GM18951 (cell line): ENCODE data around the gene RALGPS1.

Experiments used
- POLR2A ChIP-seq: IDR thresholded peaks from 4 replicates; pipeline ENCODE4 v1.6.1; 2011; ENCODE audit warnings: mild to moderate bottlenecking; ENCODE audit not compliant: insufficient read length, insufficient read depth; ENCODE audit errors: extremely low read depth
- in situ Hi-C: fragments of 300-500 bp; cut with MboI; formaldehyde crosslinking; loops from one replicate; pipeline ENCODE4 v1.12.0; 2022; ENCODE audit warnings: low sequenced_read_pairs, mixed read lengths, inconsistent platforms; ENCODE audit not compliant: unreplicated experiment

The RALGPS1 gene

DNA sequence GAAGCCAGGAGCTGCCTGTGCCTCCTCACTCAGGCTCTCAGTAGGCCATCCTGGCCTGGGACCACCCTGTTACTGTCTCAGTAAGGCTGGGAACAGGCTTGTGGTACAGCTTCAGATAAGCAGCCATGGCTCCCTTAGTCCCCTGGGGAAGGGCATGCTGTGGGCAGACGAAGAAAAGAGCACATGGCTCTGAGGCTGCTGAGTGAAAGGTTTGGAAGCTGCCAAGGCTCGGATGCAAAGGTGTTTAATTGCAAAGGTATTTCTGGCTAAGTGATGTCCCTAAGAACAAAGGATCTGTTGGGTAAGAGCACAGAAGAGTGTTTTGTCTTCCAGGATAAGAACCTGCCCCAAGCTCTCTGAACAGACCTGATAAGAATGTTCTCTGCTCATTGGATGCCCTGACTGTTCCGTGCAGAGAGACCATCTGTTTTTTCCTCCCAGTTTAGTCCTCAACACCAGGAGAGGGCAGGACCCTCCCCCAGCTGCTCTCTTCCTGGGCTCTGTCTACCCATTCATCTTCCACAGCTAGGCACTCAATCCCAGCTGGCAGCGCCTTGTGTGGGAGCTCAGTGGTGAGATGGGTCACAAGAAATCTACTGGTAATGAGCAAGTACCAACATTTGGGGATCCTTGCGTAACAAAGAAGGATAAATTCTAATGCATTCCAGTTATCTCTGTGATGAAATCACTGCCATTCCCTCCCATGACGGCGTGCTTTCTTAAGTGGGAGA lies 190.2 kb downstream of the RALGPS1 start:
- in situ Hi-C loops: no loop called here
- TF ChIP-seq POLR2A: no peak

DNA sequence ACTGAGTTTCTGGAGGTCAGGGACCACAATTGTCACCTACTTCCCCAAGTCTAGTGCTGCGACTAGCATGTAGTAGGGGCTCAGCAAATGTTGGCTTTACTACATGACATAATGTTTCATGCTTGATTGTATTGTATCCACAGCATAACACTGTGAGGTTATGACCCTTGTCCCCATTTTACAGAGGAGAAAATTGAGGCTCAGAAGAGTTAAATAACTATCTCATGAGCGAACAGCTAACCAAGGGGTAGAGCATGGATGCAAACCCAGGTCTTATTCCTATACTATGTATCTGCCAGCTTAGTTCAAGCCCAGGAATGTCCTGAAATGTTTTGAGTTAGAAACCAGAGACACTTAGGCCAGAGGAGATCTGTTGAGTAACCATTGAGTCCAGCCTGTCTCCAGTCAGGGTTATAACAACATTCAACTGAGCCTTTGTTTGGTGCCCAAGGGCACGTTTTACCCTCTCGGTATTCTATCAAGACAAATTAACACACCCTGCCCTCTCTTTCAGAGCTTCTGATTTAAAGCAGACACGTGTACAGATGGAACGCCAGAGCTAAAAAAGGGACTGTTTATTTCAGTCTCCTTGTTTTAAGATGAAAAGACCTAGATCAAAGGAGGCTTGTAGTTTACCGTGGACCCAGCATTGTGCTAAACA lies 191.4 kb downstream of the RALGPS1 start:
- in situ Hi-C loops: no loop called here
- no peak for TF ChIP-seq POLR2A

DNA sequence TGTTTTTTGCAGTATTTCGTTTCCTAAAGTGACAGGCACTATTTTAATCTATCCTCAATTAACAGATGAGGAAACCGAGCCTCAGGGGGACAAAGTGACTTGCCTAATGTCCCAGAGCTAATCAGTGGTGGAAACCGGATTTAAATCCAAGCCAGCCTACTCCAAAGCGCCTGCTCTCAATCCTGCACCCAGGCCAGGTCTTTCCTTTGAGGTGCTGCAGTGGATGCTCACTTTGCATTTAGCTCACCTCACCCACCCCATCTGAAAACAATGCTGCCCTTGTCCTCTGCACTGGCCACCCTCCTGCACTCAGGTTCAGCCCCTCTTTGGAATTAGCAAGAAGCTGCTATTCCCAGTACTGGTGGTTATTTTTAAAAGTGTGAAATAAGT lies 191.9 kb downstream of the RALGPS1 start:
- TF ChIP-seq POLR2A: no peak
- in situ Hi-C loops: no loop called here

DNA sequence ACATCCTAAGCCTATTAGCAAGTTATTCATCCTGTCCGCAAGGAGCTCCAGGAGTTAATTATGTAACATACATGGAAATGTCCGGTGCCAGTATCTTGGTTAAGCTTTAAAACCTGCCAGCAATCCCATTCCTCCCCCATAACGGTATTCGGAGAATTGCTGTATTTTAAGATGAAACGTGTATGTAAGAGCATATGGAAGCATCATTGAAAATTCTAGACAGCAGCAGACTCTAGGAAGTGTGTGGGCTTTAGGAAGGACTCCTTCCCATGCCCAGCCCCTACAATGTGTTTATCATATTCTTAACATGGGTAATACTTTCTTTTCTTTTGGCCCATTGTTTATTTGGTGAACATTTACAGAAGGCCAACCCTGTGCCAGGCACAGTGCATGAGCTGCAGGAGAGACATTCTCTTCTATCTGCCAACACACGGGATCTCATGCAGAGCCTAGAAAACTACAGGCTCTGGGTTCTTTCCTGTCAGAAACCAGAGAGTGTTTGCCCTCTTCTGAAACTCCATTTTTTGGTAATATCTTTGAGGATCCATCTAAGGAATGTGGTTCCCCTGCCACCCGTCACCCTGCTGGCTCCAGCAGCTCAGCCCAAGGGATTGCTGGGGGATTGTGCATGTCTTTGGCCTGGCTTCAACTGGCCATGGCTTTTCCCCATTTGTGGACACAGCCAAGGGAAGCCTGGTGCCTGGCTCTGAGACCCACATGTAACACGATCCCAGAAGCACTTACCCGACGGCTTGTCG lies 192.8 kb downstream of the RALGPS1 start:
- in situ Hi-C loops: no loop called here
- no peak for TF ChIP-seq POLR2A

DNA sequence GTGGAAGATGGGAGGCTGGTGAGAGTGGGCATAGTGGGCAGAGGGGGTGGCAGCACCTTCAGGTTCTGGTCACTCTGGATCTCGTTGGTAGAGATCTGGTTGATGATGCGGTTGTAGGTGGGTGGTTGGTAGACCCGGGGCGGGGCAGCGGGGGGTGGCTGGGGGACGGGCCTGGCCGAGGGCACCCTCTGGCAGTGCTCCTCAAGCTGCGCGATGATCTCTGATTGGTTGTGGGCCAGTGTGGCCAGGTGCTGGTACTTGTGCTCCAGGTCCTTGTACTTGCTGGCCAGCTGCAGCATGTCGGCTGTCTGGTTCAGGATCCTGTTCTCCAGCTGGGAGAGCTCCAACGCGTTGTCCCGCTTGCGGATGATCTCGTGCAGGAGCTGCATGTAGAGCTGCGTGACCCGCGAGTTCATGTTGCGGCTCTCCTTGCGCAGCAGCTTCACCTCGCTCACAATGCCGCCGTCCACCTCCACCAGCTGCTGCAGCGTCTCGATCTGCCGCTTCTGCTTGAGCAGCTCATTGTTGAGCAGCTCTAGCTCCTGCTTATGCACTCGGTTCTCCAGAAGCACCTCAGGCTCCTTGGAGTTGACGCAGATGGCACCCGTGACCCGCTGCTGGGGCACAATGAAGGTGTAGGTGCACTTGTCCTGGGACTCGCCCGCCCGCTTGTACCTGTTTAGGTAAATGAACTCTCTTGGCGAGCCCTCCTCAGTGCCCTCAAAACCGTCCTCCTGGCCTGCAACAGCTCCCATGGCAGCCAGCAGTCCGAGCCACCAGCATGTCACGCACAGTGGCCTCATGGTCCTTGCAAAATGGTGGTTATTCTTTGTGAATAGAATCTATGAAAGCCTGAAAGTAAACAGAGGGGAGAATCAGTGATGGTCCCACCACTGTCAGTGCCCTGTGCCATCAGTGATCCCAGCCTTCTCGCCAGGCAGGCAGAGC lies 193.6 kb downstream of the RALGPS1 start:
- in situ Hi-C loops: no loop called here
- no peak for TF ChIP-seq POLR2A

DNA sequence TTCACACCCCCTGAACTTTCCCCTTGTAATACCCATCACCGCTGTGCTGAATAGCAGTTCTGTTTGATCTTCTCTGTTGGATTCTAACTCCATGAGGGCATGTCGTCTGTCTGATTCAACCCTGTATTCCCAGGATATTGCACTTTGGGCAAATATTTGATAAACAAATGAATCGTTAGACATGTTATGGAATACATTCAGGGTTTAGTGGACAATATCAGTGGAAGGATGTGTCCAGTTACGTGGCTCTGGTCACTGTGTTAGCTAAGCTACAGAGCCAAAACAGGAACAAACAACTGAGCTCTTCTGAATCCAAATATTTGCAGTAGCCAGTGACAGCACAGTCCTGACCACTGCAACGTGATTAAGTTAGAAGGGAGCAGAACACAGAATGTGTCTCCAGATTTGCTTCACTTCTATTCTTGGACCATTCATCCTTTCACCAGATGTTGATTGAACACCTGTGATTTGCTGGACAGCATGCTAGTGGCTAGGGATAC lies 194.7 kb downstream of the RALGPS1 start:
- no peak for TF ChIP-seq POLR2A
- in situ Hi-C loops: no loop called here

DNA sequence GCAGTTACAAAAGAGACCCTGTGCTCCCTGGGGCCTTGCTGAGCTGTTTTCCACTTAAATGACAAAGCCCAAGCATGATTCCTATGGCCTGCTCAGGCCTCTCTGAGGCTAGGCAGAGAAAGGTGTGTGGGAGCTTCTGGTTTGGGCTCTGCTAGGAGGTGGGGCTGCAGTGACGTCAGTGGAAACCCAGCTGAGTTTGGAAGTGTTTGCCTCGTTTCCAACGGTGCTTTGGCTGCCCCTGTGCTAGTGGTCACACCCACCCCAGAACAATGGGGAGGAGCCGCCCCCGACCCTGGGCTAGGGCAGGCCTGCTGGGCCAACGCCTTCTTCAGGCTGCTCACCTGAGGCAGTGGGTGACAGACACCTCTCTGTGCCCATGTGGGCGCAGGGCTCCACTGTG lies 197.5 kb downstream of the RALGPS1 start:
- no peak for TF ChIP-seq POLR2A
- in situ Hi-C loops: no loop called here

DNA sequence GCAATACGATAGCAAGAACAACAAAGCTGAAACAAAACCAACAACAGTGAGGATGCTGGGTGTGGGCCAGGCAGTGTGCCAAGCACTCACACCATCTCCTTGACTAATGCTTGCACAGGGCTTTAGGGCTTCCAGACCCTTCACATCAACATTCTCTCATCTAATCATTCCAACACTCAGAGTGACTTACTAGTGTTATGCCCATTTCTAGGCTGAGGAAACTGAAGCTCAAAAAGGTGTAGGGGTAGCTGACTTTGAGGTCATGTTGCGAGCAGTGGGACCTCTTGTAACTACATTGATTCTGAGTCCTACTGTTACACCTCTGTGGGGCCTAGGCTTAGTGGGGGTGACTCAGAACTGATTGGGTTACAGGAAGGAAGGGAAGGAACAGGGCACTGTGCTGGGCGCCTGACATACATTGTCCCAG lies 198.2 kb downstream of the RALGPS1 start:
- in situ Hi-C loops: no loop called here
- TF ChIP-seq POLR2A: no peak

DNA sequence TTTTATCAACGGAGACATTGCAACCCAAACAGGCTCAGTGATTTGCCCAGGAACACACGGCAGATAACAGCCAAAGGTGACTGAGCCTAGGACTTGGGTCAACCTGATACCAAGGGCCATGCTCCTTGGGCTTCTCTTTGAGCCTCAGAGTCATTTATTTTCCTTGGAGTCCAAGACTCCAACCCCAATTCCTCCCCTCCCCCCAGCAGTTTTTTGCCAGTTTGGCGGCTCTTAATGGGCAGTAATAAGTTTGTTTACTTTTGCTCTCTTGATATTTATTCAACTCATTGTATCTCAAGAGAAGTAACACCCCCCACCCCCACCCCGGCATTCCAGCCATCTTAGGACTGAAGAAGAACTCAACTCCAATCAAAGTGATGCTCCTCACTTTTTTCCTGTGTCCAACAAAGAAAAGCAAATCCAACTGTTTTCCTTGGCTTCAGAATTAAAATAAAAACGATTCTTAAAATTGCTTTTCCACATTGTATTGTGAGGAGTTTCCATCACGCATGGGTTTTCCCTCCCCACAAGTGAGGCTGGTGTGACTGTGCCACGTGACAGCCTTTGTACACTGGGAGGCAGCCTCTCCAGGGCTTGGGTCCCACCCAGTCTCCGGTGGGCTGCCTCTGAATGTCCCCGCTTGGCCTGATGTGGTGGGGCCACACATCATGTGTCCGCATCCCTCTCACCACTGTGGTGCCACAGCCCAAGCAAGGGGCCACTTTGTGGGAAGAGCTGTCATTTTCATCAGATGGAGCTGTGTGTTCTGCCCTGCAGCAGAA lies 198.8 kb downstream of the RALGPS1 start:
- in situ Hi-C loops: no loop called here
- no peak for TF ChIP-seq POLR2A

DNA sequence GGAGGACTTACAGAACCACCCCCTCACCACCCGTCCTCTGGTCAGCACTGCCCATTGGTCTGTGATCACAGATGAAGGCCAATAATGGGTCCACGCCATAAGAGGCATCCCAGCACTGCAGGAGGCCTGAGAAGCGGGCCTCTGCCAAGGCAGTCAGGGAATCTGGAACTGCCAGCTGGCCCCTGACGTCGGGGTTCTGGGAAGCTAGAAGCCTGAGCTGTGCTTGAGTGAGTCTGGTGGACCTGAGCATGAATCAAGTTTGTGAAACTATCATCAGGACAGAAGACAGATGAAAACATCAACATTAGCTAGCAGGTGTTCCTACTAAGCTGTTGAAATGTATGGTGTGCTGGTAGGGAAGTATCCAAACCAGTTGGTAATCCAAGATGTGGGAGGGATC lies 200.0 kb downstream of the RALGPS1 start:
- in situ Hi-C loops: no loop called here
- no peak for TF ChIP-seq POLR2A

DNA sequence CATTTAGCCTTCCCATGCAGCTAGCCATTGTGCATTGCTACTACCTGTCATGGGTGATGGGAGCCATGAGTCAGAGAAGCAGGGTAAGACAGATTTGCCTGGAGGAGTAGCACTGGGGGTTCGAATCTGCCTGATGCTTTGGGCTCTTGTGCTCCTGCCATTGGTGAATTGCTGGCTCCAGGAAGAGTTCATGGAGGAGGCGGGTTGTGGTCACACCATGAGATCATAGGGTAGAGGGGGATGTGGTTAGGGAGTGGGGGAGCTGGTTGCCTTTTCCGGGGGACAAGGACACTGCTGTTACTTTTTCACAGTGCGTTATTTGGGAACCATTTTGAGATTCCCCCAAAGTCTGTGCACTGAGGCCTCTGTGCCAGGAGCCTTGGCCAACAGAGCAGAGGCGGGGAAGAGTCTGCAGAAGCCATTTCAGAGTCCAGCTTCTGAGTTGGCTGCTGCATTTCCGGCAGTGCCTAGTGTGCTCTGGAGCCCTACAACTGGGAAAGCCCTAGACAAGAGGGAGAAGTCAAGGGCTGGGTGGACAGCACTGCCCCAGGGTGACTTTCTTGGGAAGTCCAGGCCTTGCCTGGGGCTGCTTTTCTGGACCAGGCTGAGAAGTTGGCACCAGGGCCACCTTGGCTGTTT lies 201.6 kb downstream of the RALGPS1 start:
- in situ Hi-C loops: no loop called here
- TF ChIP-seq POLR2A: no peak
